Smooth muscle cell (in vitro differentiated cells): ENCODE measurements around the gene NCOA7. TPM values are rescaled to one million over a fixed set of nuclear protein-coding genes. Genes with fewer than 3 reads are reported as not detected.

Experiments used
- DNase-seq: peaks from one replicate; lab custom pipeline; 2025; ENCODE audit not compliant: unreplicated experiment; lab: John Stamatoyannopoulos, UW
- H2AFZ ChIP-seq: fragments of 200-600 bp; sonication (generic); 2 replicates; pipeline ENCODE4 v1.6.0; 2016; ENCODE audit warnings: antibody characterized with exemption, low read depth, mild to moderate bottlenecking
- H3F3A ChIP-seq: fragments of 200-600 bp; sonication (generic); 2 replicates; pipeline ENCODE4 v1.6.0; 2017; ENCODE audit warnings: antibody characterized with exemption, low read depth
- H3K27ac ChIP-seq: fragments of 200-600 bp; sonication (generic); 2 replicates; pipeline ENCODE4 v1.5.1; 2016; ENCODE audit warnings: low read depth, mild to moderate bottlenecking
- H3K27me3 ChIP-seq: fragments of 200-600 bp; sonication (generic); 2 replicates; pipeline ENCODE4 v1.6.1; 2016; ENCODE audit warnings: low read depth, mild to moderate bottlenecking
- H3K36me3 ChIP-seq: fragments of 200-600 bp; sonication (generic); 2 replicates; pipeline ENCODE4 v1.5.1; 2016; ENCODE audit warnings: low read depth
- H3K4me1 ChIP-seq: fragments of 200-600 bp; sonication (generic); 2 replicates; pipeline ENCODE4 v1.5.1; 2016; ENCODE audit warnings: low read depth
- H3K4me2 ChIP-seq: fragments of 200-600 bp; sonication (generic); 2 replicates; pipeline ENCODE4 v1.6.0; 2016; ENCODE audit warnings: mild to moderate bottlenecking
- H3K4me3 ChIP-seq: fragments of 200-600 bp; sonication (generic); 2 replicates; pipeline ENCODE4 v1.5.1; 2016; ENCODE audit warnings: mild to moderate bottlenecking
- H3K79me2 ChIP-seq: fragments of 200-600 bp; sonication (generic); 2 replicates; pipeline ENCODE4 v1.6.0; 2016; ENCODE audit warnings: low read depth, mild to moderate bottlenecking
- H3K9ac ChIP-seq: fragments of 200-600 bp; sonication (generic); 2 replicates; pipeline ENCODE4 v1.6.0; 2016; ENCODE audit warnings: low read depth
- H3K9me3 ChIP-seq: fragments of 200-600 bp; sonication (generic); replicated peaks from 2 replicates; pipeline ENCODE4 v1.5.1; 2016; ENCODE audit warnings: low read depth
- H4K20me1 ChIP-seq: fragments of 200-600 bp; sonication (generic); 2 replicates; pipeline ENCODE4 v1.6.0; 2016; ENCODE audit warnings: low read depth
- WGBS: methylation state at CpG from one replicate; pipeline ENCODE4 v1.1.7; 2016; ENCODE audit warnings: low lambda C conversion rate; 5-methylcytosine and 5-hydroxymethylcytosine counted together
- polyA plus RNA-seq: library from polyadenylated mRNA; unstranded; fragments of >200 nt; fragmentation: Nextera tagmentation; extraction: Ambion mirVana; gene quantifications from 2 replicates; pipeline ENCODE4 v1.2.1, GENCODE V29; 2016
- total RNA-seq: library from RNA; depleted of rRNA; stranded (reverse); fragments of >200 nt; gene quantifications from 2 replicates; pipeline ENCODE4 v1.2.3, GENCODE V29; 2014
- TF ChIP-seq, protein P1 (sequence below): fragments of 200-600 bp; sonication (generic); IDR thresholded peaks from 2 replicates; pipeline ENCODE4 v1.5.1; 2017; ENCODE audit warnings: borderline replicate concordance, mild to moderate bottlenecking, antibody characterized with exemption; ENCODE audit not compliant: insufficient read depth, poor library complexity, severe bottlenecking

Gene NCOA7
- total and polyA plus RNA-seq, 2 experiments from 2014 or later, result 38.1 to 44.0 TPM

DNA sequence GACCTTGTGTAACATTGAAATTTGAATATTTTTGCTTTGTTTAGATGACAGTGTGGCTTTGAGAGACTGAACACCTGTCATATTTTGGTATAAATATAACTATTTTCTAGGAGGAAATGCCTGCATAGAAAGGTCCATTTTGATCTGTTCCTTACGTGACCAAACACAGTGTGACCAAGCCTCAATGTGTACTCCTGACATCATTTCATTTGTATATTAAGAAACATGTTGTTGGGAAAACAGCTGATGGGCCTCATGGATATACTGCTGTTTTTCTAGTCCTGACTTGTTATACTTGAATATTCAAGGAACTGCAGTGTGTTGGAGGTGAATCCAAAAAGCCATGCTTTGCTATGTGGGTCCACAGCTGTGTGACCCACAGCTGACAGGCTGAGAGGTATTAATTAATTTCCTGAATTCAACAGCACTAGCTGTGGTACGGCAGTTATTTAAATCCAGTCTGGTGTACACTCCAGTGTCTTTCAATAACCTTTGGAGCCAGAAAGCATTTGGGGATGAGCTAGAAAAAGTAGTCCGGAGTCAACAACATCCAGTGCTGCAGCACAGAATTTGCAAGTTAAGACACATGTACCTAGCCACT is 18.9 kb downstream of the NCOA7 start:
- H3K27ac ChIP-seq, result no peak overlapping the region
- H3K27me3 ChIP-seq, result no peaks in the 10 kb centered on the region
- no peak overlapping the region for H3K4me2 ChIP-seq
- no peak overlapping the region for H3K4me3 ChIP-seq
- H3K79me2 ChIP-seq, result peaks cover 38% of the 10 kb centered on the region
- no peaks in the 10 kb centered on the region for H4K20me1 ChIP-seq
- TF ChIP-seq, protein P1, sequence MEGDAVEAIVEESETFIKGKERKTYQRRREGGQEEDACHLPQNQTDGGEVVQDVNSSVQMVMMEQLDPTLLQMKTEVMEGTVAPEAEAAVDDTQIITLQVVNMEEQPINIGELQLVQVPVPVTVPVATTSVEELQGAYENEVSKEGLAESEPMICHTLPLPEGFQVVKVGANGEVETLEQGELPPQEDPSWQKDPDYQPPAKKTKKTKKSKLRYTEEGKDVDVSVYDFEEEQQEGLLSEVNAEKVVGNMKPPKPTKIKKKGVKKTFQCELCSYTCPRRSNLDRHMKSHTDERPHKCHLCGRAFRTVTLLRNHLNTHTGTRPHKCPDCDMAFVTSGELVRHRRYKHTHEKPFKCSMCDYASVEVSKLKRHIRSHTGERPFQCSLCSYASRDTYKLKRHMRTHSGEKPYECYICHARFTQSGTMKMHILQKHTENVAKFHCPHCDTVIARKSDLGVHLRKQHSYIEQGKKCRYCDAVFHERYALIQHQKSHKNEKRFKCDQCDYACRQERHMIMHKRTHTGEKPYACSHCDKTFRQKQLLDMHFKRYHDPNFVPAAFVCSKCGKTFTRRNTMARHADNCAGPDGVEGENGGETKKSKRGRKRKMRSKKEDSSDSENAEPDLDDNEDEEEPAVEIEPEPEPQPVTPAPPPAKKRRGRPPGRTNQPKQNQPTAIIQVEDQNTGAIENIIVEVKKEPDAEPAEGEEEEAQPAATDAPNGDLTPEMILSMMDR, result no peak
- H3K4me1 ChIP-seq, result no peaks in the 10 kb centered on the region
- no peak overlapping the region for H2AFZ ChIP-seq
- 91% methylated on average over 3 of the region's 3 CpGs for WGBS
- peaks cover 7% of the 10 kb centered on the region for H3F3A ChIP-seq
- H3K9me3 ChIP-seq, result no peaks in the 10 kb centered on the region
- no peak for DNase-seq
- H3K36me3 ChIP-seq, result no peaks in the 10 kb centered on the region
- H3K9ac ChIP-seq, result no peak overlapping the region

GRCh38 chr6:125810445-125810844 is 19.7 kb downstream of the NCOA7 start:
- H3K9me3 ChIP-seq, result no peaks in the 10 kb centered on the region
- H3F3A ChIP-seq, result peaks cover 7% of the 10 kb centered on the region
- H3K4me1 ChIP-seq, result no peaks in the 10 kb centered on the region
- no peak overlapping the region for H3K4me3 ChIP-seq
- no peaks in the 10 kb centered on the region for H3K27me3 ChIP-seq
- peaks cover 41% of the 10 kb centered on the region for H3K79me2 ChIP-seq
- TF ChIP-seq, protein P1, result no peak
- no peak overlapping the region for H3K4me2 ChIP-seq
- H4K20me1 ChIP-seq, result no peaks in the 10 kb centered on the region
- 97% methylated on average over 1 of the region's 1 CpG for WGBS
- H3K9ac ChIP-seq, result no peak overlapping the region
- H3K27ac ChIP-seq, result no peak overlapping the region
- no peaks in the 10 kb centered on the region for H3K36me3 ChIP-seq
- no peak for DNase-seq
- H2AFZ ChIP-seq, result no peak overlapping the region

DNA sequence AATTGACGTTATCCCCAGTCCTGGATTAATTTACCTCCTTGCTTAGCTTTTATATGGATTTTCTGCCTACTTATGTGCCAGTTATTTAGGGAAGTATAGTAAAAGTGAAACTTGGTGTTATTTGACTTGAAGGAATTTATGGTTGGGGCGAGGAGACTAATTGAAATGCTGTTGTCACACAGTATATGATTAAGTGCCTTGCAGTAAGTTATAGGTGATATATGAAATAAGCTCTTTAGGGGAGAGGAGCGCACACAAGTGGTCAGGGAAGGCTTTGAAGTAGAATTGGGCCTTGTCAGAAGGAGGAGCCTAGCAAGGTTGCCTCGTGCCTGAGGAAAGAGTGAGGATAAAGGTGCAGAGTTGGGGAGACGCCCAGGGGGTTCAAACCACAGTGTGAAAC is 20.5 kb downstream of the NCOA7 start:
- H3K4me3 ChIP-seq, result no peak overlapping the region
- peaks cover 37% of the 10 kb centered on the region for H3K79me2 ChIP-seq
- WGBS, result 93% methylated on average over 5 of the region's 5 CpGs

More for the DNA sequence above, 20.5 kb downstream of the NCOA7 start:
- Histone ChIP-seq H3K27me3 (no peaks in the 10 kb centered on the region), H3K4me2 (no peak overlapping the region), H3F3A (peaks cover 7% of the 10 kb centered on the region), H3K9me3 (no peaks in the 10 kb centered on the region), H3K36me3 (no peaks in the 10 kb centered on the region), H3K4me1 (no peaks in the 10 kb centered on the region), H3K9ac (no peak overlapping the region), H4K20me1 (no peaks in the 10 kb centered on the region), H3K27ac (no peak overlapping the region), H2AFZ (no peak overlapping the region)
- TF ChIP-seq, protein P1, result no peak
- DNase-seq, result no peak
